Endometrial microvascular endothelial cells (primary cell): Measurements from ENCODE around the gene KCNC2. TPM values are rescaled to one million over a fixed set of nuclear protein-coding genes. Genes with fewer than 3 reads are reported as not detected.

Experiments
- in situ Hi-C: cut with HindIII; loops from 2 replicates; pipeline ENCODE4 v1.10.0; 2017; ENCODE audit warnings: low sequenced_read_pairs, low pct_unique_long_range_greater_than_20kb; ENCODE audit errors: inconsistent ontology term
- total RNA-seq: library from RNA; depleted of rRNA; stranded (reverse); fragments of >200 nt; gene quantifications from one replicate; pipeline ENCODE4 v1.2.3, GENCODE V29; 2015; ENCODE audit errors: inconsistent ontology term

Gene KCNC2
- total RNA-seq, 1 donor from 2014 or later, result not detected

GRCh38 chr12:75172611-75173010 is 37.0 kb downstream of the KCNC2 start:
- in situ Hi-C loops, result no loop called here

GRCh38 chr12:75170640-75171185 is 38.9 kb downstream of the KCNC2 start:
- in situ Hi-C loops, result no loop called here

- in situ Hi-C loops, result no loop called here
Observed at GRCh38 chr12:75162845-75163244, 46.8 kb downstream of the KCNC2 start.

GRCh38 chr12:75161488-75161887 is 48.2 kb downstream of the KCNC2 start:
- in situ Hi-C loops, result no loop called here

- in situ Hi-C loops, result no loop called here
Observed at GRCh38 chr12:75157385-75157784, 52.3 kb downstream of the KCNC2 start.

GRCh38 chr12:75155962-75156361 is 53.7 kb downstream of the KCNC2 start:
- in situ Hi-C loops, result no loop called here

GRCh38 chr12:75154388-75154787 is 55.3 kb downstream of the KCNC2 start:
- in situ Hi-C loops, result no loop called here

GRCh38 chr12:75139196-75139595 is 70.4 kb downstream of the KCNC2 start:
- in situ Hi-C loops, result no loop called here

GRCh38 chr12:75137896-75138295 is 71.7 kb downstream of the KCNC2 start:
- in situ Hi-C loops, result no loop called here

- in situ Hi-C loops, result no loop called here
Observed at GRCh38 chr12:75135026-75135425, 74.6 kb downstream of the KCNC2 start.

- in situ Hi-C loops, result no loop called here
Observed at GRCh38 chr12:75130811-75131210, 78.8 kb downstream of the KCNC2 start.

- in situ Hi-C loops, result no loop called here
Observed at GRCh38 chr12:75129275-75129674, 80.4 kb downstream of the KCNC2 start.

GRCh38 chr12:75121036-75121705 is 88.5 kb downstream of the KCNC2 start:
- in situ Hi-C loops, result no loop called here

- in situ Hi-C loops, result no loop called here
Observed at GRCh38 chr12:75120311-75120711, 89.3 kb downstream of the KCNC2 start.

GRCh38 chr12:75116646-75117198 is 92.9 kb downstream of the KCNC2 start:
- in situ Hi-C loops, result no loop called here

- in situ Hi-C loops, result no loop called here
Observed at GRCh38 chr12:75115748-75116147, 93.9 kb downstream of the KCNC2 start.

- in situ Hi-C loops, result no loop called here
Observed at GRCh38 chr12:75103822-75104221, 105.8 kb downstream of the KCNC2 start.

GRCh38 chr12:75101781-75102180 is 107.9 kb downstream of the KCNC2 start:
- in situ Hi-C loops, result no loop called here

GRCh38 chr12:75099210-75099609 is 110.4 kb downstream of the KCNC2 start:
- in situ Hi-C loops, result no loop called here

- in situ Hi-C loops, result no loop called here
Observed at GRCh38 chr12:75097003-75097402, 112.6 kb downstream of the KCNC2 start.

GRCh38 chr12:75087654-75088053 is 122.0 kb downstream of the KCNC2 start:
- in situ Hi-C loops, result no loop called here
